ENCODE results near the gene WDSUB1. TPM values are rescaled to one million over a fixed set of nuclear protein-coding genes. Genes with fewer than 3 reads are reported as not detected.

The WDSUB1 gene, protein sequence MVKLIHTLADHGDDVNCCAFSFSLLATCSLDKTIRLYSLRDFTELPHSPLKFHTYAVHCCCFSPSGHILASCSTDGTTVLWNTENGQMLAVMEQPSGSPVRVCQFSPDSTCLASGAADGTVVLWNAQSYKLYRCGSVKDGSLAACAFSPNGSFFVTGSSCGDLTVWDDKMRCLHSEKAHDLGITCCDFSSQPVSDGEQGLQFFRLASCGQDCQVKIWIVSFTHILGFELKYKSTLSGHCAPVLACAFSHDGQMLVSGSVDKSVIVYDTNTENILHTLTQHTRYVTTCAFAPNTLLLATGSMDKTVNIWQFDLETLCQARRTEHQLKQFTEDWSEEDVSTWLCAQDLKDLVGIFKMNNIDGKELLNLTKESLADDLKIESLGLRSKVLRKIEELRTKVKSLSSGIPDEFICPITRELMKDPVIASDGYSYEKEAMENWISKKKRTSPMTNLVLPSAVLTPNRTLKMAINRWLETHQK
- total RNA-seq, result 4.4 and 11.3 TPM in 2 replicates

DNA sequence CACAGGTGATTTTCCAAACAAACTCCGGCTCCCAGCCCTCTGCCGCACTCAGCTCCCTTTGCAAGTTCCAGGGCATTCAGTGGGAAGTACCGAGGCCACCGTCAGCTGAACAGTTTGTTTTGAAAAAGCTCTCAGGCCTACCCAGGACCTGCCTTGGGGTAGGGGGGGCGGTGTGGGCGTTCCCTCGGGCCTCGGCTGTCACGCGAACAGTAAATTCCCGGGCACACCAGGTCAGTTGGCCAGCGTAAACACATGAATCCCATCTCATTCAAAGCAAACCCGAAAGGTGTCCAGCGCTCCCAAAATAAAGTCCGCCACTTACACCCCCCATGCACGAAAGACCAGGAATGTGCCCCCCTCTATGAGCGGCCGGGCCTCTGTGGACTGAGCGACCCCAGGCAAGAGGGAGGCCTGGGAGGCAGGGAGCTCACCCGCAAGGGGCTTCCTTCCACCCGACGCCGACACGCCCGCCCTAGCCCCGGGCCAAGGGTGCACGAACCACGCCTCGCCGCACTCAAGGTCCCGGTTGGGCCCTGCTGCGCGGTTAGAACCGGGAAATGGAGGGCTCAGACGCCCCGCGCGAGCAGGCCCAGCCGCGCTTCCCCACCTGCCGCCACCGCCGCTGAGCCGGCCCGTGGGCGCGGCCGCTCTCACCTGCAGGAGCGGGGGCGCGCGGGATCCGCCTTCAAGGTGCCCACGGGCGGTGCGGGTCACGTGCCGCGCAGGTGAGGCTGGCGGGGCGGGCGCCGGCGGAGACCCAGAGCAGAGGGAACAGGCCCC lies at the start of gene WDSUB1:
TSS of gene WDSUB1 (minus strand) at position 775 of the 780 bp plus-strand sequence. CDS start 3,634 bp downstream, outside the sequence.

